Activated CD4-positive, CD25-positive, alpha-beta regulatory T cell treated with anti-CD3 and anti-CD28 coated beads, Interleukin-2, amount 50 U/mL, for 16 hours (primary cell): ENCODE data around the gene CLTCL1.
"Not testable (repeated sequence)": the region's sequence is repeated elsewhere in the genome, so short reads cannot be mapped to it uniquely, and the experiment has no call there.

Experiments
- DNase-seq: peaks from one replicate; pipeline ENCODE4 v3.0.0-alpha.2; 2020; ENCODE audit warnings: low read depth, low spot score

Gene CLTCL1

DNA sequence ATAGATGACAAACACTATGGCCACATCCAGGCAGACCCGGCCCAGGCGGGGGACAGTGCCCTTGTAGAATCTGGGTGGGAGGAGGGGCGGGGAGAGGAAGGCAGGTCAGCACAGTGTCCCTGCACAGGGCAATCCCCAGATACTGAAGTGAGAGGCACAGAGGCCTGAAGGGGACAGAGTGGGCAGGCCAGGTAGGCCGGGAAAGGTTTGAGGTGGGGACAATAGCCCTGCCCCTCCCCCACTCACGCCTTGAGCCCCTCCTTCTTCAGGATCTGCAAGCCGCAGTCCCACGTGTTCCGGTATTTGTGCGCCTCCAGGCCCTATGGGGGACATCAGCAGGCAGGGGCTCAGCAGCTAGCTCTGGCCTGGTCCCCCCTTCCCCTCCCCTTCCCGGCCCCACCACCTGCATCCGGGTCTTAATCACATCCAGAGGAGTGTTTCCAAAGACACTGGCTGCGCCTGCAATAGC lies 115.3 kb downstream of the CLTCL1 start:
- DNase-seq: no peak

DNA sequence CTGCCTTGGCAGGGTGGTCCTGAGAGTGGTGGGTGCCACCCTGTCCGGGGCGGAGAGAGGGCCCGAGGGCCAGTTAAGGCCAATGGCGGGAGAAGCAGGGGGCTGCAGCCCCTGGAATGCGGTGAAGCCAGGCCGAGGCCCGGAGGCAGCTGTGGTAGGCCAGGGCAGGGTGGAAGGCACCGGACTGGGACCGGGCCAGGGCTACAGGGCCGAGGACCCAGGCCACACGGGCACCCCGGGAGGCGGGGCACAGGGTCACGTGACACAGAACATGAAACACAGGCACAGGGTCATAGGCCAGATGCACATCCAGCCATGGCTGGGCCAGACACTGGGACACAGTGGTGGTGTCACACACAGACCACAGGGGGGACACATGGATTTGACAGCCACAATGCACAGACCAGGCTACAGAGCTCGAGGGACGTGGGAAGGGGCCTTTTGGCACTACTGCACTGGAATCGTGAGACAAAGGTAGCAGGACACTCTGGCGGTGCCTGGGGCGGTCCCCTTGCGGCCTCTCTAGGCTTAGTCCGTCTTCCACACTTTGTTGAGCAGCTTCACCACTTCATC lies 115.8 kb downstream of the CLTCL1 start:
- no peak for DNase-seq

DNA sequence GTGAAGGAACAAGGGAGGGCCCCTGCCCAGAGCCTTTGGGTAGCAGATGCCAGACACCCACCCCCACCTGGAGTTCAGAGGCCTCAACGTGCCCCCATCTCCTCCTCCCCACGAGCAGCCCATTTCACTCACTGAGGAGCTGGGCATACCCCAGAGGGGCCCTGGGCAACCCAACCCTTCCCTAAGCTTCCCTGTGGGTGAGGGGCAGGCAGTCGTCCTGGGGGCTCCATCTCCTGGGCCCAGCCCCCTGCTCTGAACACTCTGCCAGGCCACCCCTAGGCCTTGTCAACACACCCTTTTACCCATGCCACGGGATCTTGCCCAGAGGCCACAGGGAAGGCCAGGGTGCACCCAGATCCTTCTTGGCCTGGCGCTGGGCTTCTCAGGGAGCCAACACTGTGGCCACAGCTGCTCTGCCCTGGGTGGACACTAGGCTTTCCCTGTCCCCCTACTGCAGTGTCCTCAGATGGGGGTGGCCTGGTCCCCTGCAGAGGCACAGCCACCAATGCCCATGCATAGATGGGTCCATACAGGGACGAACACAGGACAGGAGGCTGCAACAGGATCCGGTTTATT lies 116.4 kb downstream of the CLTCL1 start:
- DNase-seq: no peak

DNA sequence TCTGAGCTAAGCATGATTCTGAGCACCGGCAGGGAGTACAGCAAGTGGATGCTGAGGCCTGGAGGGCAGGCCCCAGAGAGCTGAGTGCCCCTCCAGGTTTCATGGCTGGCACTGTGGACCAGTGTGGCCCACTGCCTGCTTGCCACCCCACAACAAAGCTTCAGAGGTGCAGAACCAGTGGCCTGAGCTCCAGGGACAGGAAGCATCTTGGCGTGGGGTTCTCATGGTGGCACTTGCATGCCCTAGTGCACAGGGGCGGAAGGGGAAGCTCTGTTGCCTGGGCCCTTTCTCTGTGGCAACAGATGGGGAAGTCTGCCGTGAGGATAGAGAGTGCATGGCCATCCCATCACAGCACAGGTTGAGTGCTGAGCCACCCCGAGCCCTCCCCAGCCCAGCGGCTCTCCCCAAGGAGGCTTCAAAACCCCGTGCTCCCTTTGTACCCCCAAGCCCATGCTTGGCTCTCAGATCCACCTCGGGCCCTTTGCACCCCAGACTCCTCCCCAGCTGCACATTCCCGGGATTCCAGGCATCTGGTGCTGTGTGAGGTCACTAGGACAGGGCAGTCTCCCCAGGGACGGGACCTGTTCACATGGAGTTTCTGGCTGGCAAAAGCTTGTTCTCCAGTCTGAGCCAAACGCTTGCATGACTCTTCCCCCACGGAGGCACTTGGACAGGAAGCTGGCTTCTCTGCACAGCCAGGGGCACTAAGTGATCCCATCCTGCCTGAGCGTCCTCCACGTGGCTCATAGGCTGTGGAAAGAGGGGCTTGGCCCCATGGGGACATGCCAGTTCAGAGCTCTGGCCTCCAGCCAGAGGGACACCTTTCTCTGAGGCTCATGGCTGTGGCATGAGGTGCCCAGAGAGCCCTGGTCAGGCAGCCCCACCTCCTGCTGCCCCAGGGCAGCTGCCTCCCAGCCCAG lies 117.2 kb downstream of the CLTCL1 start:
- DNase-seq: no peak

DNA sequence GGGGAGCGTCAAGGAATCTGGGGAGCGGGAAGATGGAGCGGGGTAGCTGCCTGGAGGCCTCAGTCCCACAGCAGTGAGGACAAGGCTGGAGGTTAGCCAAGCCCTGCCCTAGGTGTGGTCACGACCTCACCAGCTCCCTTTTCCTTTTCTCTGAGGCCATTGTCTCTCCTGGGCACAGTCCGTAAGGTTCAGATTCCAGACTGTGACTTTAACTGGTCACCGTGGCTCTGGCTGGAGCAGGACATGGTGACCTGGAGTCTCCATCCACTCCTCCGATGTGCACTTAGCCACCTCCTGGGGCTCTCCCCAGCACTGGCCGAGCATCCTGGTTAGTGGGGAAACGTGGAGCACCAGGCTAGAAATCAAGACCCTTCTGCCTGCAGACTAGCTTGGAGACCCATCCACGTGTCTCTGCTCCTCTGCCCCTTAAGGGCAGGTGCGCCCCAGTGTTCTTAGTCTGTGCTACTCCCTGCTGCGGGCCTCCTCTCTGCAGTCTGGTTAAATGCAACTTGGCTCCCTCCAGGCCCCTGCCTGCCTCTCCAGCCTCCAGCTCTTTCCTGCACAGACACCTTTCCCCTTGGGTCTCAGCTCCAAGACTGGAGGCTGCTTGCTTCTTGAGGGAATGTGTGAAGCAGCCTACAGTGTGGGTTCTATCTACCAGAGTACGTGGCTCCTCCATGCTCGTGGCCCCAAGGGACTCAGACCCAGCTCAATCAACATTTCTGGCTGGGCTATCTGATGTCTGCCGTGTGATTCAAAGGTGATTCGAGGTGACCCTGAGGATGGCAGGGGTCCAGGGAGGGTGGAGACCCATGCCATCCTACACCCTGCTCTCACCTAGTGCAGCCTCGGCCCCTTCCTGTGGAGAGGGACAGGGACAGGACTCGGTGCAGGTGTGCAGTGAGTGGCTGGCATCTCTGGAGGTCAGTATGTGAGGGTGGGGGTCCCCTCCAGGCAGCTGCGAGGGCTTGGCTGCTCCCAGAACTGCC lies 118.2 kb downstream of the CLTCL1 start:
- no peak for DNase-seq

DNA sequence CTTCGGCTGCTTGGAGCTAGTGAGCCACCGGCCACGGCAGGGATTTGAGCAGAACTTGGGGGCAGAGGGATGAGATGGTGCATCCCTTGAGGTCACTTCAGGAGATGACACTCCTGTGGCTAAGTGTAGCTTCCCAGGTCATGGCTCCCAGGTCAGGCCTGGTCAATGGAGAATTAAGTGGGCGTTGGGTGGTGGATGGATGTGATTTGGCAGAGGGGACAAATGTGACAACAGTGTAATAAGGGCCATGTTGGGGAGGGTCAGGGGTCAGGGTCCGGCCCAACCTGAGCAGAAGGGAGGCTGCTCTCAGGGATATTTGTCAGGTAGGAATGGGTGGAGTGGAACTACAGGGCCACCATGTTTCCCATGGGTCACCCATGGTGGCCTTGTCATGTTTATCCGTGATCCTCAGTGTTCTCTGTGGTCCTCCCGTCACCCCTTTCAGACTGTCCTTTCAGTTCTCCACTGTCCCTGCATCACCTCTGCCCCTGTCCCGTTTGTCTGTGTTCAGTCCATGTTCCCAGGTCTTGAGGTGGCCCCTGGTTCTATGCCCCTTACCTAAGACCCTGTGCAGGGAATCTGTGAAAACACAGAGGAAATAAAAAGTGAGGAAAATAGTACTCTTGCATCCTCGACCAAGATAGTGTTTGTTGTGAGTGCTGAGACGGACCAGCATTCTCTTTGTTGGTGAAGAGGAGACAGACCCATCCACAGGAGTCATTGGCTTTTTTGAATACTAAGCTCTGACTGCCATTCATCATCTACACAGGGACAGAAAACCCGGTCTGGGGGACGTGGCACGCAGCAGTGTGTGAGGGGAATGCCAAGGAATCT lies 119.1 kb downstream of the CLTCL1 start:
- no peak for DNase-seq

DNA sequence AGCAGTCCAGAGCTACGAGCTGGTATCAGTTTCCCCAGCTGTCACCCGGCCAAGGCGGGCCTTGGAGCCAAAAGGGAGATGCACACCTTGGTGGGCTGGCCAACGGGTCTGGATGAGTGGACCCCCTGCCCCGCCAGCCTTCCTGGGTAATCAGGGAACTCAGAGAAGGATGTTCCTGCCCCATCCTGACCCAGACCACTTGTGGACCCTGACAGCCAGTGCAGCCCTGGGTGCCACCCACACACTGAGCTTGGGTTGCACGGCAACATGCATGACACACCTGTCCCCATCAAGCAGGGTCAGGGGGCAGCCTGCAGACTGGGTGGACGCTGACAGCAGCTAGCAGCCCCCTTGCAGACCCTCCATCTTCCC lies 121.6 kb downstream of the CLTCL1 start:
- DNase-seq: no peak

DNA sequence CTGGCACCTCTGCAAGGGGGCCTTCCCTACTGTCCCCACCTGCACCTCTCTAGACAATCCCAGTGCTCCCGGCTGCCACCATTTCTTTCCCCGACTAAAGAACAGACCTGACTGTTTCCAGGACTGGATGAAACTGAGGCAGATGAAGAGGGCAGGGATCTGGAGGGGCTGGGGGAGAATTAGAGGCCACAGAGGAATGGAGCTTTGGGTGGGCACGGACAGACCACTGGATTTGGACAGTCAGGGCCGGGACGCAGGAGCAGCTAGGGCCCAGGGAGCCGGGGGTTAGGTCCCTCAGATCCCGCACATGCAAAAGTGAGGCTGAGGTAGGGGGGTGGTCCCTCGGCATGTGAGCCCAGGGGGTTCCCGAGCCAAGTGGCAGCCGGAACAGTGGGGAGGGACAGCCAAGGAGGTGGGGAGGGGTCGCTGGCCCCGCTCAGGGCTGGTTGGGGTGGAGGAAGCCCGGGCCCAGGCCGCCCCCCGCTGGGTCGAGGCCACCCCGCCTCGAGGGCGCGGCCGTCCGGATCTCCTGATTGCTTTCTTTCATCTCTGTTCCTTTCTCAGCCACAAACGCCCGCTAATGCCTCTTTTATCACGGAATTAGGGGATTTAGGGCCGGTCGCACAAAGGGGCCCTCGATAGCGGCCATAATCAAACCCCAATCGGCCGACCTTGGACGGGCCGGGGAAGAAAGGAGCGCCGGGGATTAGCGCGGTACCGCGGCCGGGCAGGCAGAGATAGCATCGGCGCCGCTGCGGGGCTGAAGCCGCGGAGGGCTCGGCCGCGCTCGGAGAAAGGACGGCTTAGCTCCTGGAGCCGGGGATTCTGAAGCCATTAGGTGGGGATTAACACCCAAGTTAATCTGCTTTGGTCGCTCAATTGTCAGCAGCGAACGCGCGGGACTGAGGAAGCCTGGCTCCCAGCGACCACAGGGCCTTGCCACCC lies 122.2 kb downstream of the CLTCL1 start:
- no peak for DNase-seq

DNA sequence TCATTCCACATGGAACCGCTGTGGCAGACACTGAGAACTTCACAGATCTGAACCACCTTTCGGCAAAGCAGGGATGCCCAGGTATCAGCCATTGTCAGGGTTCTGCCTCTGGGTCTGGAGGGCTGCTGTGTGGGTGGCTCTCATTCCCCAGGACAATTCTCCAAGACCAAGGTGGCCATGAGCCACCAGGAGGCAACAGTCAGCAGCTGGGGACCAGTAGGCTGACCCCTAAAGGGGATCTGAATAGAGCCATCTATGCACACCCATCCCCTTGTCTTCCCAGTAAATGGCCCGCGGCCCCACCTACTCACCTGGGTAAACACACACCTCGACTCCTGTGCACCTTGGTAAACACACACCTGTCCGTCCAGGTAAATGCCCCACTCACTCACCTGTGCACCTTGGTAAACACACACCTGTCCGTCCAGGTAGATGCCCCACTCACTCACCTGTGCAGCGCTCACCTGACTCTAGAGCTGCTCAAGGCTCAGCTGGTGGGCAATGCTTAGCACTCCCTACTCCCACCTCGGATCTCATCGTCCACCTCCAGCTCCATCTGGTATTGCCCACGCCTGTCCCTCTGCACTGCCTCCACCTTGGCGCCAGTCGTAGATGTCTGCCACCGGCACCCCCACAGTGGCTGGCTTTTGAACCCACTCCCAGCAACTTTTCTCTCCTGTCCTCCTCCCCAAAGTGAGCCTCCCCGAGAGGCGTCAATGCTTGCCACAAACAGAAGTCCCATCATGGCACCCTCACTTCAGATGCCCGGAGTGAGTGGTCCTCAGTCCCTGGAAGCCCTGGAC lies 123.2 kb downstream of the CLTCL1 start:
- DNase-seq: no peak

DNA sequence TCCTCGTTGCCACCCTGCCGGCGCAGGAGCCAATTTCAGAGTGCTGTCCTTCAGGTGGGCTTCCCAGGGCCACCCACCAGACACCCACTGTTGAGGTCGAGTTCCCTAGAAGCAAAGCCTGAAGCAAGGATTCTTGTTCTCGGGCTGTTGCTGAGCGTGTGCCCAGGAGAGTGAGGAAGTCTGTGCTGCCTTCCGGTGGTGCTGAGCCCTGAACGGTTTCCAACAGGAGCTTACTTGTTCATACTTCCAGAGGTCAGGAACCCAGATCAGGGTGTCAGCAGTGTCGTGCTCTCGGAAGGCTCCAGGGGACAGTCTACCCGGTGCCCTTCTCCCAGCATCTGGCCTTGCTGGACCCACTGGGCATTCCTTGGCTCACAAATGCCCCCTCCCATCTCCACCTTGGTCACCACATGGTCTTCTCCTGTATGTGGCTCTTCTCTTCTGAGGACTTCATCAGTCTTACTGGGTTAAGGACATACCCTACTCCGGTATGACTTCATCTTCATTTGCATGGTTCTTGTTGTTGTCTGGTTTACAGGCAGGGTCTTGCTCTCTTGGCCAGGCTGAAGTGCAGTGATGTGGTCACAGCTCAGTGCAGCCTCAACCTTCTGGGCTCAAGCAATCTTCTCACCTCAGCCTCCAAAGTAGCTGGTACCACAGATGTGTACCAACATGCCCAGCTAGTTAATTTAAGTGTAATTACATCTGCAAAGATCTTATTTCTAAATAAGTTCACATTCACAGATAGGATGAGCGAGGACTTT lies 124.2 kb downstream of the CLTCL1 start:
- DNase-seq: no peak

DNA sequence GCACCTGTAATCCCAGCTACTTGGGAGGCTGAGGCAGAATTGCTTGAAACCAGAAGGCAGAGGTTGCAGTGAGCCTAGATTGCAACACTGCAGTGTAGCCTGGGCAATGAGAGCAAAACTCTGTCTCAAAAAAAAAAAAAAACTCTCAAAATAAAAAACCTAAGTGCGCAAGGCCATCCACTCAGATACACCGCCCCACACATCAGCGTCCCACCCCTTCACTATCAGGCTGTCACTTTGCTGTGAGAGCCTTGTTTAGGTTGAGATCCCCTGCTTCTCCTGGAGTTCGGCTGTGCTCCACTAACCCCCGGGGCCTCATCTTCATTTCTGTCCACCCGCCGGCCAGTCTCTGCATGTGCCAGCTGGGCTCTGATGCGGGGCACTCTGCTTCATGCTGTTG lies 125.1 kb downstream of the CLTCL1 start:
- DNase-seq: no peak

DNA sequence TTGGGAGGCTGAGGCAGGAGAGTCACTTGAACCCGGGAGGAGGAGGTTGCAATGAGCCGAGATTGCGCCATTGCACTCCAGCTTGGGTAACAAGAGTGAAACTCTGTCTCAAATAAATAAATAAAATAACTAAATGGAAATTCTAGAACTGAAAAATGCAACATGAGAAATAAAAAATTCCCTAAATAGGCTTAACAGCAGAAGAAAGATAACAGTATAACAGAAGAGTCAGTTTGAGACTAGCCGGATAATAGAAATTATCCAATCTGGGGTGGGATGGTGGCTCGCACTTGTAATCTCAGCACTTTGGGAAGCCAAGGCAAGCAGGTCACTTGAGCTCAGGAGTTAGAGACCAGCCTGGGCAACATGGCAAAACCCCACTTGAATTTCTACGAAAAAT lies 127.1 kb downstream of the CLTCL1 start:
- DNase-seq: no peak

DNA sequence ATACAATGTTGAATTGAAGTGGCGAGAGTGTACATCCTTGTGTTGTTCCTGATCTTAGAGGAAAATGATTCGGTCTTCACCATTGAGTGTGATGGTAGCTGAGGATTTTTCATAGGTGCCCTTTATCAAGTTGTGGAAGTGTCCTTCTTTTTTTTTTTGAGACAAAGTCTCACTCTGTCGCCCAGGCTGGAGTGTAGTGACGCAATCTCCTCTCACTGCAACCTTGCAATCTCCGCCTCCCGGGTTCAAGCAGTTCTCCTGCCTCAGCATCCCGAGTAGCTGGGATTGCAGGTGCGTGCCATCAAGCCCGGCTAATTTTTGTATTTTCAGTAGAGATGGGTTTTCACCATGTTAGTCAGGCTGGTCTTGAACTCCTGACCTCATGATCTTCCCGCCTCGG lies 132.9 kb downstream of the CLTCL1 start:
- DNase-seq: not testable (repeated sequence)

DNA sequence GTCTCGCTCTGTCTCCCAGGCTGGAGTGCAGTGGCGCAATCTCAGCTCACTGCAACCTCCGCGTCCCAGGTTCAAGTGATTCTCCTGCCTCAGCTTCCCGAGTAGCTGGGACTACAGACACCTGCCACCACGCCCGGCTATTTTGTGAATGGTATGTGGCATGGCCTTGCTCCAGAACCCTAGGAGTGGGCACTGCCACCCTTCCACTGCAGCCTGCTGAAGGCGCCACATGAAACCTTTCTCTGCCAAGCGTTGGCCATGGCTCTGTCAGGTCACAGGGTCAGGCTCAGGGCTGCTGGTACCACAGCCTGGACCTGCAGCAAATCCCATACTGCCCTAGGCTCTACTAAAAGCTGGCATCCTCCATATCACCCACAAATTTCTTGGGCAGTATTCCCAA lies 135.4 kb downstream of the CLTCL1 start:
- not testable (repeated sequence) for DNase-seq

DNA sequence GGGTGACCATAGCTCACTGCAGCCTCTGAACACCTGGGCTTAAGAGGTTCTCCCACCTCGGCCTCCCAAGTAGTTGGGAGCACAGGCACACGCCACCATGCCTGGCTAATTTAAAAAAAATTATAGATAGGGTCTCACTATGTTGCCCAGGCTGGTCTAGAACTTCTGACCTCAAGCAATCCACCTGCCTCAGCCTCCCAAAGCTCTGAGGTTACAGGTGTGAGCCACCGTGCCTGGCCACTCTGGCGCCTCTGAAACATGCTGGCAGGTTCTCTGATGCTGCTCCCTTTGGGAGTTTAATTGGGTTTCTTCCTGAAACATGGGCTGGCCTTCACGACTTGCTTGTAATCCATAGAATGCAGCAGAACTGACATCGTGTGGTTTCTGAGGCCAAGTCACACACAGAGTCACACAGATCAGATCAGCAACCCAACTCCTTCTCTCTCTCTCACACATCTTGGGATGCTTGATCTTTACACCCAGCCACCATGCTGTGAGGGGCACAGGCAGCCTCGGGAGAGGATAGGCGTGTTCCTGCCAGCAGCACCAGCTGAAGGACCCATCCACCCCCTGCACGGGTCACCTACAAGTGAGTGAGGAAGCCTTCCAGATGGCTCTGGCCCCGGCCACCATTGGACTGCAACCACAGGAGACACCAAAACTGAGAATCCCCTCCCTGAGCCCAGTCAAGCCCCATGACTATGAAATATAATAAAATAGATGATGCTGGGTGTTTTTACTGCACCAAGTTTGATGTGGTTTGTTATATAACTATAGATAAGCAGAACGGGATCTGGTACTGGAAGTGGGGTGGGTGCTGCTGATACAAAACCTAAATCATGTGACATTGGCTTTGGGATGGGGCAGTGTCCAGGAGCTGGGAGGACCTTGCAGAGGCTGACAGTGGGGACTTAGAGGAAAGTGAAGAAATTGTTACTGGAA lies 138.3 kb downstream of the CLTCL1 start:
- DNase-seq: no peak

DNA sequence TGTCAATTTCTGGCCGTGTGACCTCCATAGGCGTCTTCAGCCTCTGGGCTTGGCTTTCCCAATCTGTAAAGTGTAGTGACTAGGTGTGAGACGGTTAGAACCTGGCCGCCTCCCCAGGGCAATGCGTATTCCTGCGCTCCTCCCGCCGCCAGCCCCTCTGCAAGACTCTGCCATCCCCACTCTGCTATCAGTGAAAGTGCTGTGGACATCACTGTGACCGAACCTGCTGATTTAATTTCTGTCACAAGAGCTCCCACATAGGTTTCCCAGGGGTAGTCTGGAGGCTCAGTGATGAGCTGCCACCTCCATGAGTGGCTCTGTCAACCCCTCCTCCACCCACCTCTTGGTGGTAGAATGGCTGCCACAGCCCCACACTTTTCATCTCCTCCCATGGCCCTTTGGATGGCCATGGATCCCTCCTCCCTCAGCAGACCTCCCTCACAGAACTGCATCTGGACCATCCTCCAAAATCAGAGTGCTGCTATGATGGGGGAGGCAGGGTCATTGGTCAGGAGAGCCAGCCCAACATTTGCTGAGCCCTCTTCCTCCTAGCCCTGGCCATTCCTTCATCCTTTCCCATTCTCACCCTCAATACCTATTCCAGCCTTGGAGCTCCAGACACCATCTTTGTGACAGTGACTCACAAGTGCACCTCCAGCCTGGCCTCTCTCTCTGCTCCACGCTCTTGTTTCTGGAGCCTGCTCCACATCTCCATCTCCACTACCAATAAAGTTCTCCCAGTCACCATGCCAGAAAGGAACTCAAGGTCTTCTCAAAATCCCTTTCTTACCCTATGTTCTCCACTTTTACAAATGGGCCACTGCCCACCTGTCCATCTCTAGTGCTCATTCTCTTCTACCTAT lies 140.0 kb downstream of the CLTCL1 start:
- no peak for DNase-seq
